Measurements from ENCODE around the gene NUSAP1. TPM values are rescaled to one million over a fixed set of nuclear protein-coding genes. Genes with fewer than 3 reads are reported as not detected.

NUSAP1 gene
- total RNA-seq, 1 experiment from 2014 or later: 178 TPM

DNA sequence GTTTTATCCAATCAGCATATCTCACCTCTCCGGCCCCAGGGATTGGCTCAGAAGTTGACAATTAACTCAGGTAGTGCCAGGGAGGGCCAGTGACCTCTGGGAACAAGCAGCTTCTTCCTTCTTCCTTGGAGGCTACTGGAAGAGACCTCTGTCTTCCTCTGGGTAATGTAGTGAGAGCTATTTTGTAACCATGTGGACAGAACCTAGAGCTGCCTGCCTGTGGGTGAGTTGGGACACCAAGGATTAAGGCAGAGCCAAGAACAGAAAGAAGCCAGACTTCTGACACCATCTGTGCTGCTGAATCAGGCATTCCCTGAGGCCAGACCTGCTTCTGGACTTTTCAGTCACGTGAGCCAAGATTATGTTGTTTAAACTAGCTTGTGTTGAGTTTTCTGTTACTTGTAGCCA, 75.6 kb downstream of the NUSAP1 start:
- no peak overlapping the region for H3K4me2 ChIP-seq (ENCODE audit: low read length)
- no TSS peak for BruUV-seq (replicated peaks)
- intact Hi-C loops (cut with micrococcal nuclease): no loop called here
- no peaks in the 10 kb centered on the region for H3K9me3 ChIP-seq (ENCODE audit: low read length)
- H3K27ac ChIP-seq (ENCODE audit: low read length): no peak overlapping the region
- no peak for DNase-seq
- no peaks in the 10 kb centered on the region for H3K4me1 ChIP-seq (ENCODE audit: insufficient read depth, low read length)
- ChIA-PET CTCF (no interaction called here), POLR2A (ENCODE audit: unreplicated experiment) (no interaction called here)
- H4K20me1 ChIP-seq (ENCODE audit: low read length): no peaks in the 10 kb centered on the region
- H3K27me3 ChIP-seq (ENCODE audit: low read length): no peaks in the 10 kb centered on the region
- TF ChIP-seq EZH2phosphoT487 (IDR thresholded peaks at IDR 0.05; ENCODE audit: borderline replicate concordance, low read length) (no peak), EZH2 (IDR thresholded peaks at IDR 0.05; ENCODE audit: low read length, unreplicated experiment) (no peak)
- TF ChIP-seq, protein P1, sequence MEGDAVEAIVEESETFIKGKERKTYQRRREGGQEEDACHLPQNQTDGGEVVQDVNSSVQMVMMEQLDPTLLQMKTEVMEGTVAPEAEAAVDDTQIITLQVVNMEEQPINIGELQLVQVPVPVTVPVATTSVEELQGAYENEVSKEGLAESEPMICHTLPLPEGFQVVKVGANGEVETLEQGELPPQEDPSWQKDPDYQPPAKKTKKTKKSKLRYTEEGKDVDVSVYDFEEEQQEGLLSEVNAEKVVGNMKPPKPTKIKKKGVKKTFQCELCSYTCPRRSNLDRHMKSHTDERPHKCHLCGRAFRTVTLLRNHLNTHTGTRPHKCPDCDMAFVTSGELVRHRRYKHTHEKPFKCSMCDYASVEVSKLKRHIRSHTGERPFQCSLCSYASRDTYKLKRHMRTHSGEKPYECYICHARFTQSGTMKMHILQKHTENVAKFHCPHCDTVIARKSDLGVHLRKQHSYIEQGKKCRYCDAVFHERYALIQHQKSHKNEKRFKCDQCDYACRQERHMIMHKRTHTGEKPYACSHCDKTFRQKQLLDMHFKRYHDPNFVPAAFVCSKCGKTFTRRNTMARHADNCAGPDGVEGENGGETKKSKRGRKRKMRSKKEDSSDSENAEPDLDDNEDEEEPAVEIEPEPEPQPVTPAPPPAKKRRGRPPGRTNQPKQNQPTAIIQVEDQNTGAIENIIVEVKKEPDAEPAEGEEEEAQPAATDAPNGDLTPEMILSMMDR (conservative IDR thresholded peaks at IDR 0.05; ENCODE audit: low read depth, low read length): no peak
- no peak overlapping the region for H3K9ac ChIP-seq (ENCODE audit: low read length)
- no peak overlapping the region for H3K4me3 ChIP-seq (ENCODE audit: low read length)
- no peak for ATAC-seq
- H3K36me3 ChIP-seq (ENCODE audit: low read depth, low read length): no peaks in the 10 kb centered on the region
- H3K79me2 ChIP-seq (ENCODE audit: low read length): no peaks in the 10 kb centered on the region; the same call in 1 of the 2 replicates
- no peaks in the 10 kb centered on the region for H3F3A ChIP-seq (ENCODE audit: low read length, unreplicated experiment)
- H2AFZ ChIP-seq (ENCODE audit: low read length): no peak overlapping the region
- H3K9me2 ChIP-seq (replicated peaks; ENCODE audit: low read length): no peaks in the 10 kb centered on the region

- TF ChIP-seq EZH2 (IDR thresholded peaks at IDR 0.05; ENCODE audit: low read length, unreplicated experiment): no peak
- no peak for TF ChIP-seq EZH2phosphoT487 (IDR thresholded peaks at IDR 0.05; ENCODE audit: borderline replicate concordance, low read length)
- TF ChIP-seq, protein P1 (conservative IDR thresholded peaks at IDR 0.05; ENCODE audit: low read depth, low read length): no peak
- Histone ChIP-seq H3K9ac (ENCODE audit: low read length) (no peak overlapping the region), H3K9me3 (ENCODE audit: low read length) (no peaks in the 10 kb centered on the region), H3K4me1 (ENCODE audit: insufficient read depth, low read length) (peaks cover 4% of the 10 kb centered on the region), H4K20me1 (ENCODE audit: low read length) (no peaks in the 10 kb centered on the region), H3F3A (ENCODE audit: low read length, unreplicated experiment) (no peaks in the 10 kb centered on the region), H3K4me3 (ENCODE audit: low read length) (no peak overlapping the region), H3K9me2 (replicated peaks; ENCODE audit: low read length) (no peaks in the 10 kb centered on the region), H2AFZ (ENCODE audit: low read length) (no peak overlapping the region), H3K4me2 (ENCODE audit: low read length) (no peak overlapping the region), H3K27me3 (ENCODE audit: low read length) (no peaks in the 10 kb centered on the region), H3K79me2 (ENCODE audit: low read length) (peaks cover 6% of the 10 kb centered on the region), H3K27ac (ENCODE audit: low read length) (no peak overlapping the region), H3K36me3 (ENCODE audit: low read depth, low read length) (no peaks in the 10 kb centered on the region)
- CTCF ChIA-PET: no interaction called here
- BruUV-seq (replicated peaks): no TSS peak
- ATAC-seq (no peak), DNase-seq (no peak)
- intact Hi-C loops (cut with micrococcal nuclease): no loop called here
- POLR2A ChIA-PET (ENCODE audit: unreplicated experiment): interaction anchor here (0.5 kb wide), 1 partner anchor 459 kb away, joined by 3 read pairs; no protein-coding TSS in a partner anchor
Measured at GRCh38 chr15:41411031-41411430, 78.3 kb downstream of the NUSAP1 start.

DNA sequence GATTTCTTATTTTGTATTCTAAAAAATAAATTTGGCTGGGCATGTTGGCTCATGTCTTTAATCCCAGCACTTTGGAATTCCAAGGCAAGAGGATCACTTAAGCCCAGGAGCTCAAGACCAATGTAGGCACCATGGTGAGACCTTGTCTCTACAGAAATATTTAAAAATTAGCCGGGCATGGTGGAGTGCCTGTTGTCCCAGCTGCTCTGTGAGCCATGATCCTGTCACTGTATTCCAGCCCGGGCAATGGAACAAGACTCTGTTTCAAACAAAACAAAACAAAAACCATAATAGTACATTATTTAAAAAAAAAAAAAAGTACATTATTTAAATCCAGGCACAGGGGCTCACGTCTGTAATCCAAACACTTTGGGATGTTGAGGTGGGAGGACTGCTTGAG, 78.8 kb downstream of the NUSAP1 start:
- Histone ChIP-seq H3K4me1 (ENCODE audit: insufficient read depth, low read length) (peaks cover 4% of the 10 kb centered on the region), H3K27me3 (ENCODE audit: low read length) (no peaks in the 10 kb centered on the region), H3K9me2 (replicated peaks; ENCODE audit: low read length) (no peaks in the 10 kb centered on the region), H3K27ac (ENCODE audit: low read length) (no peak overlapping the region), H3K36me3 (ENCODE audit: low read depth, low read length) (no peaks in the 10 kb centered on the region), H3K4me3 (ENCODE audit: low read length) (no peak overlapping the region), H4K20me1 (ENCODE audit: low read length) (no peaks in the 10 kb centered on the region), H3K4me2 (ENCODE audit: low read length) (no peak overlapping the region), H3K9me3 (ENCODE audit: low read length) (no peaks in the 10 kb centered on the region), H2AFZ (ENCODE audit: low read length) (no peak overlapping the region), H3F3A (ENCODE audit: low read length, unreplicated experiment) (no peaks in the 10 kb centered on the region), H3K79me2 (ENCODE audit: low read length) (peaks cover 10% of the 10 kb centered on the region), H3K9ac (ENCODE audit: low read length) (no peak overlapping the region)
- ChIA-PET CTCF (no interaction called here), POLR2A (ENCODE audit: unreplicated experiment) (no interaction called here)
- no peak for TF ChIP-seq EZH2phosphoT487 (IDR thresholded peaks at IDR 0.05; ENCODE audit: borderline replicate concordance, low read length)
- DNase-seq: no peak
- BruUV-seq (replicated peaks): no TSS peak
- intact Hi-C loops (cut with micrococcal nuclease): no loop called here
- no peak for ATAC-seq

Data from PC-3 (cell line).